HFFc6 (cell line): ENCODE measurements around the gene YKT6. TPM values are rescaled to one million over a fixed set of nuclear protein-coding genes. Genes with fewer than 3 reads are reported as not detected.

ENCODE experiments used
- DNase-seq: peaks from one replicate; pipeline ENCODE4 v3.0.0-alpha.2; 2018
- H3K27ac Mint-ChIP-seq: 2 replicates; pipeline ENCODE4 v1.8.0; 2020; ENCODE audit warnings: mild to moderate bottlenecking, mixed read lengths
- H3K27me3 Mint-ChIP-seq: 2 replicates; pipeline ENCODE4 v1.8.0; 2021; ENCODE audit warnings: mild to moderate bottlenecking, moderate library complexity, mixed read lengths; ENCODE audit not compliant: insufficient read depth
- H3K36me3 Mint-ChIP-seq: 2 replicates; pipeline ENCODE4 v1.8.0; 2021; ENCODE audit warnings: low read depth, mixed read lengths
- H3K4me1 Mint-ChIP-seq: 2 replicates; pipeline ENCODE4 v1.8.0; 2020; ENCODE audit warnings: low read depth, mixed read lengths
- H3K4me3 Mint-ChIP-seq: 2 replicates; pipeline ENCODE4 v1.8.0; 2020; ENCODE audit warnings: mild to moderate bottlenecking, moderate library complexity, mixed read lengths
- H3K9me3 Mint-ChIP-seq: 2 replicates; pipeline ENCODE4 v1.8.0; 2020; ENCODE audit warnings: mild to moderate bottlenecking, mixed read lengths
- CTCF ChIP-seq: fragments of 200-600 bp; sonication (generic); IDR thresholded peaks from 2 replicates; pipeline ENCODE4 v1.5.0; 2021; ENCODE audit warnings: antibody characterized with exemption, mild to moderate bottlenecking
- total RNA-seq, 6 experiments: library from RNA; stranded (reverse); fragmentation: NEBNext Ultra II Directional; extraction: Animal tissue kit (Norgen Biotek cat#: 25700); gene quantifications; 2 replicates in 1 of 6; 3 replicates in 5 of 6; pipeline ENCODE4 v1.2.3, GENCODE V29; 2021

YKT6 gene
- total RNA-seq, 6 experiments from 2014 or later: 155 to 174 (median 167) TPM

- Mint-ChIP-seq H3K36me3 (no peaks in the 10 kb centered on the region), H3K4me3 (no peak overlapping the region), H3K27ac (no peak overlapping the region), H3K27me3 (peaks cover 19% of the 10 kb centered on the region), H3K9me3 (no peaks in the 10 kb centered on the region), H3K4me1 (no peaks in the 10 kb centered on the region)
- TF ChIP-seq CTCF: no peak
- no peak for DNase-seq
These were observed 32.3 kb downstream of the YKT6 start for GRCh38 chr7:44232901-44233715.

- H3K9me3 Mint-ChIP-seq: no peaks in the 10 kb centered on the region
- no peak for DNase-seq
- peaks cover 24% of the 10 kb centered on the region for H3K27me3 Mint-ChIP-seq
- H3K4me3 Mint-ChIP-seq: no peak overlapping the region
- H3K36me3 Mint-ChIP-seq: no peaks in the 10 kb centered on the region
- H3K4me1 Mint-ChIP-seq: no peaks in the 10 kb centered on the region
- no peak for TF ChIP-seq CTCF
- no peak overlapping the region for H3K27ac Mint-ChIP-seq
These were observed 34.3 kb downstream of the YKT6 start for GRCh38 chr7:44235066-44235465.

- no peak for TF ChIP-seq CTCF
- H3K27ac Mint-ChIP-seq: no peak overlapping the region
- peaks cover 24% of the 10 kb centered on the region for H3K27me3 Mint-ChIP-seq
- H3K36me3 Mint-ChIP-seq: no peaks in the 10 kb centered on the region
- H3K9me3 Mint-ChIP-seq: no peaks in the 10 kb centered on the region
- H3K4me3 Mint-ChIP-seq: no peak overlapping the region
- no peak for DNase-seq
- no peaks in the 10 kb centered on the region for H3K4me1 Mint-ChIP-seq
These were observed 35.0 kb downstream of the YKT6 start for GRCh38 chr7:44235582-44236332.

- TF ChIP-seq CTCF: peak; percentile 37; the same call in 1 of the 2 replicates
- Mint-ChIP-seq H3K4me3 (no peak overlapping the region), H3K9me3 (no peaks in the 10 kb centered on the region), H3K36me3 (no peaks in the 10 kb centered on the region), H3K4me1 (no peaks in the 10 kb centered on the region), H3K27ac (no peak overlapping the region), H3K27me3 (peaks cover 24% of the 10 kb centered on the region)
- no peak for DNase-seq
These were observed 35.6 kb downstream of the YKT6 start for GRCh38 chr7:44236333-44236728.

- no peak overlapping the region for H3K4me3 Mint-ChIP-seq
- no peak for TF ChIP-seq CTCF
- no peak for DNase-seq
- no peaks in the 10 kb centered on the region for H3K9me3 Mint-ChIP-seq
- no peak overlapping the region for H3K27ac Mint-ChIP-seq
- H3K27me3 Mint-ChIP-seq: peaks cover 23% of the 10 kb centered on the region
- no peaks in the 10 kb centered on the region for H3K36me3 Mint-ChIP-seq
- H3K4me1 Mint-ChIP-seq: no peaks in the 10 kb centered on the region
These were observed 36.9 kb downstream of the YKT6 start for GRCh38 chr7:44237696-44238095.
